CD4-positive, alpha-beta T cell treated with Interleukin-4 for 1 hour (primary cell): ENCODE data around the gene TACSTD2.
"Not testable (repeated sequence)": the region's sequence is repeated elsewhere in the genome, so short reads cannot be mapped to it uniquely, and the experiment has no call there.

ENCODE experiments used
- DNase-seq, 2 donors: peaks; one replicate each; pipeline ENCODE4 v3.0.0-alpha.2; 2020 to 2022

Gene TACSTD2

GRCh38 chr1:58576727-58577653 is at the start of gene TACSTD2:
TSS of gene TACSTD2 (minus strand) at chr1:58577252. CDS start at chr1:58577156, 96 bp downstream.
- DNase-seq, result no peak

- no peak for DNase-seq
These were observed 49.2 kb upstream of the TACSTD2 start for GRCh38 chr1:58626293-58626692.

GRCh38 chr1:58623259-58623658 is 46.2 kb upstream of the TACSTD2 start:
- not testable (repeated sequence) for DNase-seq

GRCh38 chr1:58622571-58622970 is 45.5 kb upstream of the TACSTD2 start:
- DNase-seq, result no peak

- no peak for DNase-seq
These were observed 44.3 kb upstream of the TACSTD2 start for GRCh38 chr1:58621391-58621790.

- DNase-seq, result no peak
These were observed 43.9 kb upstream of the TACSTD2 start for GRCh38 chr1:58620926-58621325.

- DNase-seq, result no peak
These were observed 43.2 kb upstream of the TACSTD2 start for GRCh38 chr1:58620259-58620658.

- DNase-seq, result no peak
These were observed 42.4 kb upstream of the TACSTD2 start for GRCh38 chr1:58619286-58620054.

GRCh38 chr1:58618303-58618702 is 41.3 kb upstream of the TACSTD2 start:
- peak in 1 of 2 donors; percentile 68 for DNase-seq

- no peak for DNase-seq
These were observed 34.9 kb upstream of the TACSTD2 start for GRCh38 chr1:58611861-58612385.

- DNase-seq, result no peak
These were observed 31.9 kb upstream of the TACSTD2 start for GRCh38 chr1:58608945-58609344.

- DNase-seq, result no peak
These were observed 31.2 kb upstream of the TACSTD2 start for GRCh38 chr1:58608297-58608696.

GRCh38 chr1:58607391-58607790 is 30.3 kb upstream of the TACSTD2 start:
- DNase-seq, result no peak

- DNase-seq, result not testable (repeated sequence)
These were observed 24.9 kb upstream of the TACSTD2 start for GRCh38 chr1:58601921-58602320.

GRCh38 chr1:58597996-58598395 is 20.9 kb upstream of the TACSTD2 start:
- DNase-seq, result no peak

- DNase-seq, result no peak
These were observed 20.0 kb upstream of the TACSTD2 start for GRCh38 chr1:58597076-58597475.

- no peak for DNase-seq
These were observed 19.6 kb upstream of the TACSTD2 start for GRCh38 chr1:58596631-58597052.

GRCh38 chr1:58594546-58594945 is 17.5 kb upstream of the TACSTD2 start:
- no peak for DNase-seq

- no peak for DNase-seq
These were observed 15.6 kb upstream of the TACSTD2 start for GRCh38 chr1:58592522-58593134.

GRCh38 chr1:58591806-58592205 is 14.8 kb upstream of the TACSTD2 start:
- no peak for DNase-seq

- no peak for DNase-seq
These were observed 13.0 kb upstream of the TACSTD2 start for GRCh38 chr1:58590019-58590418.

- no peak for DNase-seq
These were observed 11.3 kb upstream of the TACSTD2 start for GRCh38 chr1:58588396-58588795.

- no peak for DNase-seq
These were observed 10.6 kb upstream of the TACSTD2 start for GRCh38 chr1:58587667-58588066.
